Gastroesophageal sphincter (tissue), 4 donors: ENCODE data around the gene PATJ. TPM values are rescaled to one million over a fixed set of nuclear protein-coding genes. Genes with fewer than 3 reads are reported as not detected.
"Not testable (repeated sequence)": the region's sequence is repeated elsewhere in the genome, so short reads cannot be mapped to it uniquely, and the experiment has no call there.

ENCODE experiments used
- ATAC-seq: fragments of 150-250 bp; one replicate; pipeline ENCODE4 v1.9.1; 2016; ENCODE audit warnings: mild to moderate bottlenecking, moderate library complexity
- H3K27ac ChIP-seq, 4 donors: fragments of 200-600 bp; sonication (generic) in 3 of 4; 1 replicate in 3 of 4; 2 replicates in 1 of 4; pipeline ENCODE4 v1.5.1; 2016 to 2019
- H3K27me3 ChIP-seq: fragments of 200-600 bp; sonication (generic); one replicate; pipeline ENCODE4 v1.5.1; 2019
- H3K36me3 ChIP-seq, 2 donors: fragments of 200-600 bp; sonication (generic); one replicate each; pipeline ENCODE4 v1.5.1; 2019; ENCODE audit warnings: control low read depth in 1 of 2
- H3K4me1 ChIP-seq, 3 donors: fragments of 200-600 bp; sonication (generic); 1 replicate in 2 of 3; 2 replicates in 1 of 3; pipeline ENCODE4 v1.5.1; 2016 to 2019; ENCODE audit warnings: control low read depth in 2 of 3
- H3K4me3 ChIP-seq, 2 donors: fragments of 200-600 bp; sonication (generic); one replicate each; pipeline ENCODE4 v1.5.1; 2019; ENCODE audit warnings: mild to moderate bottlenecking in 1 of 2, moderate library complexity in 1 of 2
- H3K9me3 ChIP-seq, 3 donors: fragments of 200-600 bp; sonication (generic); one replicate each; pipeline ENCODE4 v1.5.1; 2017 to 2019; ENCODE audit warnings: control low read depth in 2 of 3
- EP300 ChIP-seq: sonication (generic); formaldehyde crosslinking; IDR thresholded peaks from one replicate; pipeline ENCODE4 v1.6.1; 2017; ENCODE audit warnings: antibody characterized with exemption, mild to moderate bottlenecking
- POLR2A ChIP-seq, 2 donors: fragments of 450-650 bp; IDR thresholded peaks; one replicate each; pipeline ENCODE4 v1.6.1; 2017; ENCODE audit warnings: antibody characterized with exemption in 2 of 2, mild to moderate bottlenecking in 2 of 2, moderate library complexity in 1 of 2
- POLR2AphosphoS5 ChIP-seq: sonication (generic); formaldehyde crosslinking; IDR thresholded peaks from one replicate; pipeline ENCODE4 v1.6.1; 2017; ENCODE audit warnings: antibody characterized with exemption
- WGBS, 2 donors: methylation state at CpG; one replicate each; pipeline ENCODE4 v1.1.5; 2018; ENCODE audit warnings: low coverage in 1 of 2; 5-methylcytosine and 5-hydroxymethylcytosine counted together
- total RNA-seq, 4 donors: library from RNA; depleted of rRNA; stranded (reverse); fragments of >200 nt; gene quantifications; one replicate each; pipeline ENCODE4 v1.1.0, GENCODE V29; 2016
- TF ChIP-seq, protein P1 (sequence below), 4 experiments: fragments of 200-600 bp in 2 of 4; fragments of 450-650 bp in 2 of 4; sonication (generic) in 1 of 4; IDR thresholded peaks; one replicate each; pipeline ENCODE4 v1.5.1; 2017 to 2019; ENCODE audit warnings: antibody characterized with exemption in 4 of 4, mild to moderate bottlenecking in 2 of 4, moderate library complexity in 2 of 4

Gene PATJ
- total RNA-seq, 4 donors from 2014 or later = 34.8 to 59.0 (median 37.1) TPM

DNA sequence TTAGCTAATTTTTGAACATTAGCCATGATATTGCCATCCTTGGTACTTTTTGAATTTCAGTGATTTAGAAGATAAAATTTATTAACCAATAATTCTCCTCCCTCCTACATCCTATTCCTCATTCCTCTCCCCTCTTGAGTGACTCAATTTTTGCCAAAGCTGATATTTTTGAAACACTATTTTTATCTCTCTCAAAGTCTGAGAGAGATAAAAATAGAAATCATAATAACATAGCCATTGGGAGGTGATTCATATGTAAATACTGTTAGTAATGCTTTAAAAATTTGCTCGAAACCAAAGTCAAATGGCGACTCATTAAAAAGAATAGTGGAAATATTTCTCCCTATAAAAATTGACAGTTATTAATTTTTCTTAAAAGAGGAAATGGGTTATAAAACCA, 97.4 kb downstream of the PATJ start:
- peaks cover 0 to 57% (median 16%) of the 10 kb centered on the region in 3 donors for H3K4me1 ChIP-seq
- TF ChIP-seq EP300 = no peak
- TF ChIP-seq POLR2AphosphoS5 = peak; percentile 52
- TF ChIP-seq, protein P1, sequence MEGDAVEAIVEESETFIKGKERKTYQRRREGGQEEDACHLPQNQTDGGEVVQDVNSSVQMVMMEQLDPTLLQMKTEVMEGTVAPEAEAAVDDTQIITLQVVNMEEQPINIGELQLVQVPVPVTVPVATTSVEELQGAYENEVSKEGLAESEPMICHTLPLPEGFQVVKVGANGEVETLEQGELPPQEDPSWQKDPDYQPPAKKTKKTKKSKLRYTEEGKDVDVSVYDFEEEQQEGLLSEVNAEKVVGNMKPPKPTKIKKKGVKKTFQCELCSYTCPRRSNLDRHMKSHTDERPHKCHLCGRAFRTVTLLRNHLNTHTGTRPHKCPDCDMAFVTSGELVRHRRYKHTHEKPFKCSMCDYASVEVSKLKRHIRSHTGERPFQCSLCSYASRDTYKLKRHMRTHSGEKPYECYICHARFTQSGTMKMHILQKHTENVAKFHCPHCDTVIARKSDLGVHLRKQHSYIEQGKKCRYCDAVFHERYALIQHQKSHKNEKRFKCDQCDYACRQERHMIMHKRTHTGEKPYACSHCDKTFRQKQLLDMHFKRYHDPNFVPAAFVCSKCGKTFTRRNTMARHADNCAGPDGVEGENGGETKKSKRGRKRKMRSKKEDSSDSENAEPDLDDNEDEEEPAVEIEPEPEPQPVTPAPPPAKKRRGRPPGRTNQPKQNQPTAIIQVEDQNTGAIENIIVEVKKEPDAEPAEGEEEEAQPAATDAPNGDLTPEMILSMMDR (IDR thresholded peaks at IDR 0.05) = no peak
- ATAC-seq = no peak
- no peaks in the 10 kb centered on the region for H3K27me3 ChIP-seq
- H3K9me3 ChIP-seq = no peaks in the 10 kb centered on the region
- no peak overlapping the region for H3K4me3 ChIP-seq
- WGBS, 2 donors = 6 to 20% methylated on average over 1 to 2 of the region's 2 CpGs
- H3K27ac ChIP-seq = peak overlapping the region in 2 of 4 donors; percentile 42
- no peaks in the 10 kb centered on the region for H3K36me3 ChIP-seq

DNA sequence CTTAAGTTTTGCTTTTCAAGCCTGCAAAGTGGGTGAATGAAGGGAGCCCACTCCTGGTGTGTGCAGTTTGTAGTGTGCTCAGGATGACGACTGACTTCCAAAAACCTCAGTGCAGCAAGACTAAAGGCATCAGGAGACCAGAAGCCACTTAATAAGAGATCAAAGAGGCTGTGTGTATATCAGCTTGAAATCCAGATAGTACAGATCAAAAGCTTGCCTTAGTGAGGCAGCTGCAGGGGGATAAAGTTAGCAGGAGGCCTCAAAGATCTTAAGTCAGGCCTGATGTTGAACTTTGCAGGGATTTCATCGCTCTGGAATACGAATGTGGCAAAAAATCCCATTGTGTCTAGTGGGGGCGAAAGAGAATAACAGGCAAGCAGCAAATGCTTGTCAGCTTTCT, 99.8 kb downstream of the PATJ start:
- H3K36me3 ChIP-seq = no peaks in the 10 kb centered on the region
- no peaks in the 10 kb centered on the region for H3K9me3 ChIP-seq
- WGBS, 2 donors = 90 to 96% methylated on average over 3 of the region's 4 CpGs
- no peak for ATAC-seq
- no peaks in the 10 kb centered on the region for H3K27me3 ChIP-seq
- no peak overlapping the region for H3K27ac ChIP-seq
- H3K4me1 ChIP-seq = peaks cover 0 to 46% (median 12%) of the 10 kb centered on the region in 3 donors
- TF ChIP-seq, protein P1 (IDR thresholded peaks at IDR 0.05) = no peak
- no peak for TF ChIP-seq POLR2AphosphoS5
- no peak for TF ChIP-seq POLR2A (IDR thresholded peaks at IDR 0.05)
- TF ChIP-seq EP300 = no peak
- H3K4me3 ChIP-seq = no peak overlapping the region

DNA sequence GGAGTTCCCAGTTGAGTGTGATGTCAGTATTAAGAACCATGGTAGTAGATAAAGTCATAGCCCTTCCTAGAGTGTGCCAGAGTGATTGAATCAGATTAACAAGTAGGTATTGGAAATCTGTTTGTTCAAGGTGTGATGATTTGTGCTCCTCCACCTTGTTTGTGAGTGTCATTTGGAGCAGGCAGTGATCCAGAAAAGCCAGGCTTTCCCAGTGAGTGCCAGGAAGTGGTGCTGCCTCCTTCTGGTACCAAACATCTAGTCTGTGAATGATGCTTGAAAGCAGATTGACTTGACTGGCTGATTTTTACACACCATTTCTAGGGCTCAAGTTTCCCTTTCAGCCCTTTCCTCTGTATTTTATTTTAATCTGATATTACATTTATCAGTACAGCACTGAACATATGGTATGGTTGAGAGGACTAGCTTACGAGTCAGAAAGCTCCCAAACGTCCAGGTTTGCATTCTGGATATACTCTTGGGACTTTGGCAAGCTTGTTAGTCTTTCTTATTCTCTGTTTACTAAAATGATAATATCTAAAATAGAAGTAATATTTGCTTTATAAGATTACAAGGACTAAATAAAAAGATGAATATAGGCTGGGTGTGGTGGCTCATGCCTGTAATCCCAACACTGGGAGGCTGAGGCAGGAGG, 100.7 kb downstream of the PATJ start:
- TF ChIP-seq EP300 = no peak
- TF ChIP-seq POLR2AphosphoS5 = no peak
- TF ChIP-seq, protein P1 (IDR thresholded peaks at IDR 0.05) = no peak
- TF ChIP-seq POLR2A (IDR thresholded peaks at IDR 0.05) = no peak
- no peak overlapping the region for H3K4me3 ChIP-seq
- H3K27me3 ChIP-seq = no peaks in the 10 kb centered on the region
- no peak for ATAC-seq
- no peak overlapping the region for H3K27ac ChIP-seq
- WGBS, 2 donors = 65 to 81% methylated on average over 2 of the region's 2 CpGs
- no peaks in the 10 kb centered on the region for H3K36me3 ChIP-seq
- peaks cover 2 to 40% (median 12%) of the 10 kb centered on the region in 3 donors for H3K4me1 ChIP-seq
- H3K9me3 ChIP-seq = no peaks in the 10 kb centered on the region

DNA sequence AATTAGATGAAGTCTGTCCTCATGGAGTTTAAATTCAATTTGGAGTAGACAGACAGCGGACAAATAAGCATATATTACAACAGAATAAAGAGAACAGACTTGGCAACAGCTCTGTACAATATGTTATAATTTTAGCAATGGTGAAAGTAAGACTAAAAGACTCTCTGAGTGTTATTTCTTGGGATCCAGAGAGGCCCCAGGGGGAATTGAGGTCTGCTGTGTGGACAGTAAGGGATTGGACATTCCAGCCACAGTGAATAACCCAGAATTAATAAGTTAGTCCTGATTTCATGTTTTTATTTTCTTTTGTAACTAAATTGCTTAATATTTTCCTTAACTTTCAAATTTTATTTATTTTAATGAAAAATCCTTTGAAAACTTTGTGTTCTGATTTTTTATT, 101.7 kb downstream of the PATJ start:
- Histone ChIP-seq H3K4me3 (no peak overlapping the region), H3K9me3 (no peaks in the 10 kb centered on the region), H3K36me3 (no peaks in the 10 kb centered on the region), H3K4me1 (peaks cover 2 to 34% (median 12%) of the 10 kb centered on the region in 3 donors), H3K27me3 (no peaks in the 10 kb centered on the region), H3K27ac (no peak overlapping the region)
- TF ChIP-seq POLR2A (IDR thresholded peaks at IDR 0.05) (no peak), POLR2AphosphoS5 (no peak), EP300 (no peak)
- TF ChIP-seq, protein P1 (IDR thresholded peaks at IDR 0.05) = no peak
- 85 to 94% methylated on average over 1 of the region's 1 CpG for WGBS, 2 donors
- ATAC-seq = no peak

DNA sequence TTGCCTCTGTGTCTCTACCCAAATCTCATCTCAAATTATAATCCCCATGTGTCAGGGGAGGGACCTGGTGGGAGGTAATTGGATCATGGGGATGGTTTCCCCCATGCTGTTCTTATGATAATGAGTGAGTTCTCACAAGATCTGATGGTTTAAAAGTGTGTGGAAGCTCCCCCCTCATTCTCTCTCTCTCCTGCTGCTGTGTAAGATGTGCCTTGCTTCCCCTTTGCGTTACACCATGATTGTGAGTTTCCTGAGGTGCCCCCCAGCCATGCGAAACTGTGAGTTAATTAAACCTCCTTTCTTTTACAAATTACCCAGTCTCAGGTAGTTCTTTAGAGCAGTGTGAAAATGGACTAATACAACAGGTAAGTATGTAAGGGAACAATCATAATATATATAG, 102.4 kb downstream of the PATJ start:
- not testable (repeated sequence) for H3K36me3 ChIP-seq, ATAC-seq, H3K27me3 ChIP-seq, H3K9me3 ChIP-seq, H3K4me3 ChIP-seq, H3K27ac ChIP-seq
- WGBS, 2 donors = 77 to 100% methylated on average over 2 of the region's 2 CpGs
- H3K4me1 ChIP-seq = peaks cover 2 to 28% (median 7%) of the 10 kb centered on the region in 3 donors
